HG02571 (cell line): Measurements from ENCODE around the gene ITGA11.

Experiments
- ATAC-seq: cut with Tn5 transposase; IDR thresholded peaks from one replicate; pipeline ENCODE4 v1.9.1; 2021; ENCODE audit warnings: mild to moderate bottlenecking, moderate library complexity; ENCODE audit not compliant: unreplicated experiment

Gene ITGA11

DNA sequence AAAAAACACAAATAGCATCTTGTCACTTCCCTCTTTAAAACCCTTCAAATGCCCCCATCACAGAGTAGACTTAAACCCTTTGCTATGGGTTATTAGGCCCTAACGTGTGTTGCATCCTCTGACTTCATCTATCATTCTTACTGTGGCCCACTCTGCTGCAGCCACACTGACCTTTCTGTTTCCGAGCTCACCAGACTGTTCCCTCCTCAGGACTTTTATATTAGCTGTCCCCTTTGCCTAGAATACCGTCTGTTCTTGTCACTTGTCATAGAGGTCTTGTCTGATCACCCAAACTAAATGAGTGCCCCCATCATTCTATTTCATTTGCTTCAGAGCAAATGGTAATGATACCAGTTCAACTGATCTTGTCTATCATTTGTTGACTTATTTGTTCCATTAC is 155.3 kb downstream of the ITGA11 start:
- ATAC-seq: no peak

DNA sequence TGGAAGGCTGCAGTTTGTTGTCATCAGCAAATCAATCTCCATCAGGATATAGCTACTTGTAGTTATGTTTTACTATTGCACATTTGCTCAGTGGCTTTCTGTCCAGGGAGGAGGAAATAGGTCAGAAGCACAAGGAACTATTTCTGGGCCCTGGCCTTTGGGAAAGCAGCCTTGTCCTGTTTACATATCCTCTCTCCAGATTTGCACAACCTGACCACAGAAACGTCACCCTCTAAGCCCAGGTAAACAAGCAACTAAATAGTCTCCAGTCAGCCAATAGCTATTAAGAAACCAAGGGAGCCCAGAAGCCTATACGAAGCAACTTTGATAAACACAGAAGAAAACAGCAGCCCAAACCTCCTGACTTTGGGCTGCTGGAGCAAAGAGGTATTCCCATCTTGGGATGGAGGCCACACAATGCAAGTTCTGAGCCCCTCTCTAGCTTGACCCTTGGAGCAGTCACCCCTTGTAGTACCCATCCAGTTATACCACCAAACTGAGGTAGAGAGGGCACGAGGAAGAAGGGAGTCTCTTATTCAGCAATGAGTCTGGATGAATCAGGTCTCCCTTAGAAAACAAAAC is 156.7 kb downstream of the ITGA11 start:
- no peak for ATAC-seq

DNA sequence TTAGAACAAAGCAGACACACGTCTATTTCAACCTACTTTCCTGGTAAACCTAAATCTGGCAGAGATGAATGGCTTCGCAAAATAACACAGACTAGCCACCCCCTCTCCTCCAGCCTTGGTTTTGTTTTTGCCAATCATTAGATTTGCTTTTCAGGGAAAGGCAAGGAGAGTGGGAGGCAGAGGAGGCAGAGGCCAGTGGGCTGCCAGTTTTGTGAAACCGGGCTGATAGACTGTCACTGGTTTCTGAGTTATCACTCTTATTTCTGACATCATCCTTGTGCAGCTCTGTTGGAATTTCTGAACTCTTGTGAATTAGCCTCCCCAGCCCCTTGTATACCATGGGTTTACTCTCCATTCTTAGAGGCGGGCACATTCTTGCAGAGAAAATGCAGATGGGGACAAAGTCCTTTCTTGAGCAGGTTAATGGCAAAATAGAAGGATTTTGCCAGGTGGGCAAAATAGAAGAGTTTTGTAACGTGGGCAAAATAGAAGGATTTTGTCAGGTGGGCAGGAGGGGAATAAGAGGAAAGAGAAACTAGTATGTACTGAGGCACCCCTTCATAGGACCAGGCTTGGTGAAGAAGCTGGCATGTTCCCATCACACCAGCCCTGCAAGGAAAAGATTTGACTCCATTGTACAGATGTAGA is 157.6 kb downstream of the ITGA11 start:
- no peak for ATAC-seq

DNA sequence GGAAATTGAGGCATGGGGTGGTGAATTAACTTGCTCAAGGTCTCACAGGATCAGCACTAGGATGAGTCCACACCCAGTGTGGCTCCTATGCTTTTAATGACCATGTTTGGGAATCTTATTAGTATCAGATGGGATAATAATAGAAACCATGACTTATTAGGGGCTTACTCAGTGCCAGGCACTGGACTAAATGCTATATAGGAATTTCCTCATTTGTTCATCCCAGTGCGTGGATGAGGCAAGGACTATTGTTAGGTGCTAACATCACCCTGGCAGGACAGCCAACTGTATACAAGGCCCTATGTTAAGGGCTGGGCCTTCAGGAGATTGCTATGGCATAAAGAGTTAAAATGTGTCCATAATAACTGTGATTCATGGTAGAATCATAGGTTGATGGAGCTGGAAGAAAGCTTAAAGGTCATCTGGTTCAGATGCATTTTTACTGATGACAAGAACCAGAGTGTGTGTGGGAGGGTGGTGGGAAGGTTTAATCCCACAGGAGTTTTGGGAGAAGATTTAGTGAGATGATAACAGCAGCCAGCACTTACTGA is 159.2 kb downstream of the ITGA11 start:
- ATAC-seq: no peak

DNA sequence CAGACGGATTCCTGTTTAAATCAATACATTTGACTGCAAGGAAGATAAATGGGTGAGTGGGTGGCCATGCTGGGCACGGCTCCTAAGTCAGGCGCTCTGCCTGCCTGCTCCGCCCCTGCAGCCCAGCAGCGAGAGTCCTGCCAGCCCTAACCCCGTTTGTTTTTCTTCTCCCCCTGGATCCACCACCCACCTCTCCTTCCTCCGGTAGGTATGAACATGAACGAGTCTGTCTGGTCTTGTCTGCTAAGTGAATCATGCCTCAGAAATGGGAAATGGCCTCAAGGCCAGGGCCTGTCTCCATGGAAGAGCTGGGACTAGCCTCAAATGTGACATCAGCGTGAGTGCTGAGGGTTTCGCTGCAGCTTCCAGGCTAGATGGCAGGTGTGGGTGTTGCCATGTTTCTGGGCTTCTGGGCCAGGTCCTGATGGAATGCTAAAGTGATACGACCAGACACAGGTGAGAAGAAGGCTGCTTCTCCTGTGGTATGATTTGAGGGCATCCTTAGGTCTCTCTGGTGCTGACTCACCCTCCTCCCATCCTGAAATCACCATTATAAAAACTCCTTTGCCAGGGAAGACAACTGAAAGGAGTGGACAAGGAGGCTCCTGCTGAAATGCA is 160.0 kb downstream of the ITGA11 start:
- ATAC-seq: no peak

DNA sequence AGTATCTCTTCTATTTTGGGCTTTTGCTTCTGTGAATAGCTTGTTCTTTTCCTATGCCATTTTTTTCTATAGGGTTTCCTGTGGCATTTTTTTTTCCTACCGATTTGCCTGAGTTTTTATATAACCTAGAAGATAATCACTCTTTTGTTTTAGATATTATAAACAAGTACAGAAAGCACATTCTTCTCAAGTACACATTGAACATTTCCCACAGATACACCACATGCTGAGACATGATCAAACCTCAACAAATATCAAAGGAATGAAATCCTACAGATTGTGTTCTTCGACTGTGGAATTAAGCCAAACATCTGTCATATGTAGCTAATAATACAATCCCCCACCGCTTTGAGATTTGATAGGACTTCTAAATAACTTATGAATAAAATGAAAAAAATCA is 163.6 kb downstream of the ITGA11 start:
- ATAC-seq: no peak

DNA sequence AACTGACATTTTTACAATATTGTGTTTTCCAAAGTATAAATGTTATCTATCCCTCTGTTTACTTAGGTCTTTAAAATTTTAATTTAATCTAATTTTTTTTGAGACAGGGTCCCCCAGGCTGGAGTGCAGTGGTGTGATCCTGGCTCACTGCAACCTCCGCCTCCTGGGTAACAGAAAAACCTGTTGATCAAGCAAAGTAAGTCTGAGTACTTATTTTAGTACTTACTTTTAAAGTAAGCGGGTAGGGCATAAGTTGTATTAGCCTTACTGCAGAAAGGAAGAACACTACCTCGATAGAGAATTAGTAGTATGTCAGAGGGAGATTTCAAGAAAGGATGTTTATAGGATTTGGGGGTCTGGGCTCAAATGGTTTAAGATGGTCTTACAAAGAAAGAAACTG is 166.3 kb downstream of the ITGA11 start:
- no peak for ATAC-seq

DNA sequence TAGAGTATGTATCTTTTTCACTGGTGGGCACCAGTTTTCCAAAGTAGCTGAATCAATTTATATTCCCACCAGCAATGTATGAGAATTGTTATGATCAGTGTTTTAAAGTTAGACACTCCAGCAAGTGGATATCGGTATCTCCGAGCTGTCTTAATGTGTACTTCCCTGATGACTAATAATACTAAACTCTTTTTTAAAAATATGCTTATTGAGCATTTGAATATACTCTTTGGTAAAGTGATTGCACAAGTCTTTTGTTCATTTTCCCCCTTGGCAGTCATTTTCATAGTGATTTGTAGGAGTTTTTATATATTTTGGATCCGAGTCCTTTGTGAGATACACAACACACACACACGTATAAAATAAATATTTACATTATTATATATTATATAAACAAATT is 166.9 kb downstream of the ITGA11 start:
- no peak for ATAC-seq

DNA sequence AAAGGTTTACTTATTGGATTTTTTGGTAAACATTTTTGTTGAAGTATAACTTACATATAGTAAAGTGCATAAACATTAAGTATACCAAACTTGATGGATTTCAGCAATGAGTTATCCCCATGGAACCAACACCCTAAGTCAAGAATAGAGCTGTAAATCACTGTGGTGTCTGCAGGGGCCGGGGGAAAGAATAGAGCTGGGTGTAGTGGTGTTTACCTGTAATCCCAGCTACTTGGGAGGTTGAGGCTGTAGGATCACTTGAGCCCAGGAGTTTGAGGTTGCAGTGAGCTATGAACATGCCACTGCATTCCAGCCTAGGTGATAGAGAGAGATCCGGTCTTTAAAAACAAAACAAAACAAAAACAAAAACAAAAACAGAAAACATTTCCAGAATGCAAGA is 167.7 kb downstream of the ITGA11 start:
- no peak for ATAC-seq

DNA sequence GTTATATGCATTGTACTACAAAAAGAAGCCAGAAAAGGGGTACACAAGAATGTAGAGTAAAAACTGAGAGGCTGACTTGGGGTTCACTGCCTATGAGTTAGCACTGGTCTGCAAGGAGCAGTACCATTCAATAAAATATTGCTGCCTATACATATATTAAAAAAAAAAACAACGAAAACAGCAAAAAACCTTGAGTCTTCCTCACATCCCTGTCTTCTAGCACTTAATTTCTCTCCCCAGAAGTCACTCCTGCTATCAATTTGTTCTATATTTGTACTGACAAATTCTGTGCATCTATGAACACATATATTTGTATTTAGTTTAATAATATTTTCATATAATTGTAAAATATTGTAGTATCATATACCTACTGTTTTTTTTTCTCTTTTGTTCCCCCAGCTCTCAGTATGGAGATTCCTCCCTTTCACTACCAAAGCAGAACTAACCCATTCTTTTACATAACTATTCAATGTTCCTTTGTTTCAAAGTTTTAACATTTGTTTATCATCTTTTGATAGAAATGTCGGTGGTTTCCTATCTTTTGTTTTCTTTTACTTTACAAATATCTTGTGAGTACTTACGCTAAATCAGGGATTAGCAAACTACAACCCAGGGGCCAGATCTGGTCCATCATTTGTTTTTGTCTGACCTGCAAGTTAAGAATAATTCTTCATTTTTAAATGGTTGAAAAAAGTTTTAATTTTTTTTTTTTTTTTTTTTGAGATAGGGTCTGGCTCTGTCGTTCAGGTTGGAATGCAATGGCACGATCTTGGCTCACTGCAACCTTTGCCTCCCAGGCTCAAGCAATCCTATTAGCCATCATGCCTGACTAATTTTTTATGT is 169.2 kb downstream of the ITGA11 start:
- ATAC-seq: no peak

DNA sequence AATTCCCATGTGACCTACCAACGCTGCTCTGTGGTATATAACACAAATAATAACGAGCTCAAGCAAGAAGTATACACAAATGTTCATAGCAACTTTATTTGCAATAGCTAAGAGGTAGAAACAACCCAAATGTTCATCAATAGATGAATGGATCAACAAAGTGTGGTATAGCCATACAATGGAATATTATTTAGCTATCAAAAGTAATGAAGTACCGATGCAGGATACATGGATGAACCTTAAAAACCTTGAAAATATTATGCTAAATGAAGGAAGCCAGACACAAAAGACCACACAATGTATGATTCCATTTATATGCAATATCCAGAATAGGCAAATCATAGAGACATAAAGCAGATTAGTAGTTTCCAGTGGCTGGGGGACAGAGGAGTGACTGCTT is 170.0 kb downstream of the ITGA11 start:
- ATAC-seq: no peak

DNA sequence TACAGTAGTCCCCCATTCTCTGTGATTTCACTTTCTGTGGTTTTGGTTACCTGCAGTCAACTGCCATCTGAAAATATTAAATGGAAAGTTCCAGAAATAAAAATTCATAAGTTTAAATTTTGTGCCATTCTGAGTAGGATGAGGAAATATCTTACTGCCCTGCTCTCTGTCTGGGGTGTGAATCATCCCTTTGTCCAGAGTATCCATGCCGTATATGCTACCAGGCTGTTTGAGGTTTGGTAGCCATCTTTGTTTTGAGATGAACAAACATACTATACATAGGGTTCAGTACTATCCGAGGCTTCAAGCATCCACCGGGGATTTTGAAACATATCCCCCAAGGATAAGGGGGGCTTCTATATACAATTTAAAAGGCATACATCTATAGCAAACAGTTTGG is 170.7 kb downstream of the ITGA11 start:
- no peak for ATAC-seq

DNA sequence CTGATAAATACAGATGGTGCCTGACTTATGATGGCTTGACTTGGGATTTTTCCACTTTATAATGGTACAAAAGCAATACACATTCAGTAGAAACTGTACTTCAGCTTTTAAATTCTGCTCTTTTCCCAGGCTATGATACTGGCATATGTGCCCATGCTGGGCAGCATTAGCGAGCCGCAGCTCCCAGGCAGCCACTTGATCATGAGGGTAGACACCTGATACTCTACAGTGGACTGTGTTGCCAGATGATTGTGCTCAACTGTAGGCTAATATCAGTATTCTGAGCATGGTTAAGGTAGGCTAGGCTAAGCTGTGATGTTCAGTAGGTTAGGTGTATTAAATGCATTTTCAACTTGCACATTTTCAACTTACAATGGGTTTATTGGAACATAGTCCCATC is 172.1 kb downstream of the ITGA11 start:
- ATAC-seq: no peak

DNA sequence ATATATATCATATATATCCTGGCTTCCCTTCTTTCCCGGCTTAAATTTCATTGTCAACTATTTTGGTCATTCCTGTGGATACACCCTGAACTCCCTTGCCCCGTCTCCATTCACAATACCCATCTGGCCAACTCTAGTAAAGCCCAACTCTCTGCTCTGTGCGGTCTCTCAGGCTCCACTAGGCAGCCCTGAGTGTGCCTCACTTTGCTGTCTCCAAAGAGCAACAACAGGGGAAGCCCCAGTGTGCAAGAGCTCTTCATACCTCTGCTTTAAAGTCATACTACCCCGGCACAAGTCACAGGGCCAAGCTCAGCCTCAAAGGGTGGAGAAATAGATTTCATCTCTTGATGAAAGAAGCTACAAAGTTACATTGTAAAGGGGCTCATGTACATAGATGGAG is 173.3 kb downstream of the ITGA11 start:
- ATAC-seq: no peak

DNA sequence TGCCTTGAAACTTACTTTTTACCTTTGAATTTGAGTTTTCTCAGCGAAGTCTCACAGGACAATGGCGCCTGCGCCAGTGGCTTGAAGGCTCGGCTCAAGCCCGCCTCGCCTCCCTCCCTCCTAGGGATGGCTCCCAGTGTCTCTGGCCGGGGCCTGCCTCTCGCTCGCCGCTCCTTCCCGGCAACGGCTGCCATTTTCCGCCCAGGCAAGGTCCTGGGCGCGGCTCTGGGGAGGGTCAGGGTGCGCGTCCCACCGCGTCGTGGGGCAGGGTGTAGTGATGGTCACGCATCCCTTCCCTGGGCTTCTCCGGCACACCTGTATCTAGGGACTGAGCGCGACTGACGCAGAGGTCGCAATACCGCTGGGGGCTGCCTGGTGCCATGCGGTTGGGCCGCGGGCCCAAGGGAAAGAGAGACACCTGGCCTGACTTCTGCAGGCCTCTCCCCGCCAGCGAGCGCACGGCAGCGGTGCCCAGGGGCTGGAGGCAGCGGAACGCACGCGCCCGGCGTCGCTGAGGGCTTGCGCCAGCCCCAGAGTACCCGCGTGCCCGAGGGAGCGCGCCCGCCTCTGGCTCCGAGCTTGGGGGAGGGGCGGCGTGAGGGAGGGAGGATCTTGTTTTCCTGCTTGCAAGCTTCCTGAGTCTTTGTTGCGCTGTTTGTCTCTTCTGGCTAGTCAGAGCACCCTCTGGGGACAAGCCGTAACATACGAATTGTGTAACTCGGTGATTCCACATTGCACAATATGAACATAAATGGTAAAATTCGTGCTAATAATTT is 175.1 kb downstream of the ITGA11 start:
- ATAC-seq: no peak

DNA sequence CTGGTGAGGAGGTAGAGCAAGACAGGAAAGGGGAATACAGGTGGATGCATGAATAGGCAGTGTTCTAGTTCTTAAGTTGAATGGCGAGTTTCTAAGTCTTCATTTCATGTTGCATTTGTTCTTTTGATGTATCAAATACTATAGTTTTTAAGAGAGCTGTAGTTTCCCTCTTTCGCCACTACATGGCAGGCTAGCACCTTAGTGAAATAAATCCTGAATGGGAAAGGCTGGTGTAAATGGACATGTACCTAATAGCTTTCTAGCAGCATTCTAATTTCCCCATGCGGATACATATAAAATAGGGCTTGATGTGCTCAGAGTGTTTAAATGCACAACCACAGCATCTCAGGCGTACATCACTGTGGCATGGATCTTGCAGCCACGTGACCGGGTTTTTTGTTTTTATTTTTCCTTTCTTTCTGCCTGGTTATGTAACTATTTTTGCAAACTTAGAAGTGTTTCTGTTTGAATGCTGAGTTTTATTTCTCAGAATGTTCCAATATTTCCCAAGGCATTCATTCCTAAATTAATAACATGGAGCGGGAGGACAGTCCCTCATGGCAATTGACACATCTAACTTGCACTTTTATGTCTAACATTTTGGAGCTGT is 178.9 kb downstream of the ITGA11 start:
- no peak for ATAC-seq

DNA sequence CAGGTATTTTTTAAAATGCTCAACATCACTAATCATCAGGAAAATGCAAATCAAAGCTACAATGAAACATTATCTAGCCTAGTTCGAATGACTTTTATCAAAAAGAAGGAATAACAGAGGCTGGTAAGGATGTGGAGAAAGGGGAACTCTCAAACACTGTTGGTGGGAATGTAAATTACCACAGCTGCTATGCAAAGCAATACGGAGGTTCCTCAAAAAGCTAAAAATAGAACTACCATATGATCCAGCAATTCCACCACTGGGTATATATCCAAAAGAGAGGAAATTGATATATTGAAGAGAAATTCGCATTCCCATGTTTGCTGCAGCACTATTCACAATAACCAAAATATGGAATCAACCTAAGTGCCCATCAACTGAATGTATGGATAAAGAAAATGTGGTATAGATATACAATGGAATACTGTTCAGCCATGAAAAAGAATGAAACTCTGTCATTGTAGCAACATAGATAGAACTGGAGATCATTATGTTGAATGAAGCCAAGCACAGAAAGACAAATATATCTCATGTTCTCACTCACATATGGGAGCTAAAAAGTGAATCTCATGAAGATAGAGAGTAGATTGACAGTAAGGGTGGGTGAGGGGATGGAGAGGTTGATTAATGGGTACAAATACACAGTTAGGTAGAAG is 182.8 kb downstream of the ITGA11 start:
- ATAC-seq: no peak
